Endothelial cell (in vitro differentiated cells): ENCODE results near the gene RNF175. TPM values are rescaled to one million over a fixed set of nuclear protein-coding genes. Genes with fewer than 3 reads are reported as not detected.

ENCODE experiments used
- DNase-seq: peaks from one replicate; pipeline ENCODE4 v3.0.0; 2021; ENCODE audit warnings: low spot score
- H3K27ac Mint-ChIP-seq: one replicate; pipeline ENCODE4 v1.8.0; 2021; ENCODE audit warnings: mixed read lengths, inconsistent platforms; ENCODE audit not compliant: unreplicated experiment
- H3K27me3 Mint-ChIP-seq: one replicate; pipeline ENCODE4 v1.8.0; 2021; ENCODE audit warnings: mild to moderate bottlenecking, moderate library complexity, mixed read lengths, inconsistent platforms; ENCODE audit not compliant: unreplicated experiment
- H3K36me3 Mint-ChIP-seq: one replicate; pipeline ENCODE4 v1.8.0; 2021; ENCODE audit warnings: mild to moderate bottlenecking, low read depth, mixed read lengths, inconsistent platforms; ENCODE audit not compliant: unreplicated experiment
- H3K4me1 Mint-ChIP-seq: one replicate; pipeline ENCODE4 v1.8.0; 2021; ENCODE audit warnings: mild to moderate bottlenecking, mixed read lengths, inconsistent platforms; ENCODE audit not compliant: unreplicated experiment
- H3K4me3 Mint-ChIP-seq: one replicate; pipeline ENCODE4 v1.8.0; 2021; ENCODE audit warnings: mild to moderate bottlenecking, mixed read lengths, inconsistent platforms; ENCODE audit not compliant: unreplicated experiment
- H3K9me3 Mint-ChIP-seq: one replicate; pipeline ENCODE4 v1.8.0; 2021; ENCODE audit warnings: mixed read lengths, inconsistent platforms; ENCODE audit not compliant: unreplicated experiment
- CTCF ChIP-seq: fragments of 200-600 bp; sonication (generic); IDR thresholded peaks from one replicate; pipeline ENCODE4 v1.5.0; 2021; ENCODE audit warnings: antibody characterized with exemption; ENCODE audit not compliant: unreplicated experiment
- total RNA-seq: library from RNA; stranded (reverse); fragmentation: NEBNext Ultra II Directional; extraction: Animal tissue kit (Norgen Biotek cat#: 25700); gene quantifications from one replicate; pipeline ENCODE4 v1.2.1, GENCODE V29; 2021; ENCODE audit not compliant: unreplicated experiment

RNF175 gene
- total RNA-seq, 1 donor from 2014 or later: 0.36 TPM

GRCh38 chr4:153780876-153781275, 21.1 kb upstream of the RNF175 start:
- Mint-ChIP-seq H3K4me1 (peaks cover 10% of the 10 kb centered on the region), H3K27ac (no peak overlapping the region), H3K9me3 (no peaks in the 10 kb centered on the region), H3K36me3 (no peaks in the 10 kb centered on the region), H3K27me3 (no peaks in the 10 kb centered on the region), H3K4me3 (no peak overlapping the region)
- DNase-seq: no peak
- TF ChIP-seq CTCF: no peak

GRCh38 chr4:153780221-153780620, 20.4 kb upstream of the RNF175 start:
- Mint-ChIP-seq H3K4me1 (peaks cover 10% of the 10 kb centered on the region), H3K27me3 (no peaks in the 10 kb centered on the region), H3K27ac (no peak overlapping the region), H3K36me3 (no peaks in the 10 kb centered on the region), H3K4me3 (no peak overlapping the region), H3K9me3 (no peaks in the 10 kb centered on the region)
- no peak for TF ChIP-seq CTCF
- no peak for DNase-seq

- no peaks in the 10 kb centered on the region for H3K27me3 Mint-ChIP-seq
- H3K4me3 Mint-ChIP-seq: no peak overlapping the region
- H3K36me3 Mint-ChIP-seq: no peaks in the 10 kb centered on the region
- no peak overlapping the region for H3K27ac Mint-ChIP-seq
- no peak for TF ChIP-seq CTCF
- H3K9me3 Mint-ChIP-seq: no peaks in the 10 kb centered on the region
- peaks cover 19% of the 10 kb centered on the region for H3K4me1 Mint-ChIP-seq
- DNase-seq: no peak
Observed at GRCh38 chr4:153778383-153778782, 18.6 kb upstream of the RNF175 start.

- Mint-ChIP-seq H3K4me1 (peaks cover 22% of the 10 kb centered on the region), H3K27me3 (no peaks in the 10 kb centered on the region), H3K4me3 (no peak overlapping the region), H3K9me3 (no peaks in the 10 kb centered on the region), H3K27ac (no peak overlapping the region), H3K36me3 (no peaks in the 10 kb centered on the region)
- no peak for TF ChIP-seq CTCF
- DNase-seq: no peak
Observed at GRCh38 chr4:153777421-153777820, 17.6 kb upstream of the RNF175 start.

- Mint-ChIP-seq H3K36me3 (no peaks in the 10 kb centered on the region), H3K9me3 (no peaks in the 10 kb centered on the region), H3K4me1 (peaks cover 16% of the 10 kb centered on the region), H3K27ac (no peak overlapping the region), H3K27me3 (no peaks in the 10 kb centered on the region), H3K4me3 (no peak overlapping the region)
- DNase-seq: no peak
- TF ChIP-seq CTCF: no peak
Observed at GRCh38 chr4:153776601-153777000, 16.8 kb upstream of the RNF175 start.
